Parathyroid adenoma (tissue), 2 donors: ENCODE data around the gene MRPL17.
"Not testable (repeated sequence)": the region's sequence is repeated elsewhere in the genome, so short reads cannot be mapped to it uniquely, and the experiment has no call there.

Experiments
- H2AFZ ChIP-seq: fragments of 300-600 bp; sonication (generic); one replicate; pipeline ENCODE4 v1.7.0; 2017; ENCODE audit warnings: antibody characterized with exemption, mild to moderate bottlenecking
- H3K27ac ChIP-seq: fragments of 300-600 bp; sonication (generic); one replicate; pipeline ENCODE4 v1.7.0; 2017
- H3K27me3 ChIP-seq: fragments of 300-600 bp; sonication (generic); one replicate; pipeline ENCODE4 v1.7.0; 2017; ENCODE audit warnings: low read length; ENCODE audit not compliant: control insufficient read depth, insufficient read depth
- H3K36me3 ChIP-seq: fragments of 300-600 bp; sonication (generic); one replicate; pipeline ENCODE4 v1.7.0; 2017; ENCODE audit warnings: low read length; ENCODE audit not compliant: control insufficient read depth, insufficient read depth
- H3K4me1 ChIP-seq: fragments of 300-600 bp; sonication (generic); one replicate; pipeline ENCODE4 v1.7.0; 2017; ENCODE audit warnings: control low read depth
- H3K4me2 ChIP-seq: fragments of 300-600 bp; sonication (generic); one replicate; pipeline ENCODE4 v1.7.0; 2017; ENCODE audit warnings: low read length
- H3K4me3 ChIP-seq: fragments of 300-600 bp; sonication (generic); one replicate; pipeline ENCODE4 v1.7.0; 2017; ENCODE audit warnings: low read depth, low read length
- H3K79me2 ChIP-seq: fragments of 300-600 bp; sonication (generic); one replicate; pipeline ENCODE4 v1.7.0; 2017; ENCODE audit warnings: control low read depth
- H3K9ac ChIP-seq: fragments of 300-600 bp; sonication (generic); one replicate; pipeline ENCODE4 v1.7.0; 2017; ENCODE audit warnings: mild to moderate bottlenecking
- H3K9me3 ChIP-seq: fragments of 300-600 bp; sonication (generic); one replicate; pipeline ENCODE4 v1.7.0; 2017; ENCODE audit warnings: low read length; ENCODE audit not compliant: control insufficient read depth
- TF ChIP-seq, protein P1 (sequence below): fragments of 300-600 bp; sonication (generic); IDR thresholded peaks from one replicate; pipeline ENCODE4 v1.7.0; 2017; ENCODE audit warnings: antibody characterized with exemption, mild to moderate bottlenecking
- donor health status: primary hyperparathyroidism.

Gene MRPL17

DNA sequence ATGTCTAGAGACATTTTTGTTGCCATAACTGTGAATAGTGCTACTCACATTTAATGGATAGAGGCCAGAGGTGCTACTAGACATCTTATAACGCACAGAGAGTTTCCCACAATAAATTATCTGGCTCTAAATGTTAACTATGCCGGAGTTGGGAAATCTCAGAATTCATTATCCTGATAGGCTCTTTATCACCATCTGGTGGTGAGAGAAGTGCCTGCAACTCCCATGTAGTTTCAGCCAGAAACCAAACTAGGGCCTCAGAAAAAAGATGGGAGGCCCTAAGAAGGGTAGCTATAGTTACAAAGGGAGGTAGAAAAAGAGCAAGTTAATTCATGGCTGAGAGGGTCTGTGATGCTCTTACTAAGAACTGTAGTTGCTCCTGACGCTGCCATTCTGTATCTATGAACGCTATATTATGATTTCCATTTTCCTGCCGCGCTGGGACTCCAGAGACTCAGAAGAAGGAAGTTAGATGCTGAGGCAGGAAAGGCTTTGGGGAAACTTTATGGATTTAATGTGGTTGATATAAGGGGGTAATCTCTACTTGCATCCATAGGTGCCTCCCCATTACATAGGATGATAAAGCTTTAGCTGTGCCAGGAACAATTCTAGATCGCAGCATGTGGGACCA lies 22.9 kb upstream of the MRPL17 start:
- no peak overlapping the region for H3K27ac ChIP-seq
- H3K4me3 ChIP-seq = no peak overlapping the region
- H3K9me3 ChIP-seq = no peaks in the 10 kb centered on the region
- H3K79me2 ChIP-seq = no peaks in the 10 kb centered on the region
- H3K9ac ChIP-seq = no peak overlapping the region
- TF ChIP-seq, protein P1, sequence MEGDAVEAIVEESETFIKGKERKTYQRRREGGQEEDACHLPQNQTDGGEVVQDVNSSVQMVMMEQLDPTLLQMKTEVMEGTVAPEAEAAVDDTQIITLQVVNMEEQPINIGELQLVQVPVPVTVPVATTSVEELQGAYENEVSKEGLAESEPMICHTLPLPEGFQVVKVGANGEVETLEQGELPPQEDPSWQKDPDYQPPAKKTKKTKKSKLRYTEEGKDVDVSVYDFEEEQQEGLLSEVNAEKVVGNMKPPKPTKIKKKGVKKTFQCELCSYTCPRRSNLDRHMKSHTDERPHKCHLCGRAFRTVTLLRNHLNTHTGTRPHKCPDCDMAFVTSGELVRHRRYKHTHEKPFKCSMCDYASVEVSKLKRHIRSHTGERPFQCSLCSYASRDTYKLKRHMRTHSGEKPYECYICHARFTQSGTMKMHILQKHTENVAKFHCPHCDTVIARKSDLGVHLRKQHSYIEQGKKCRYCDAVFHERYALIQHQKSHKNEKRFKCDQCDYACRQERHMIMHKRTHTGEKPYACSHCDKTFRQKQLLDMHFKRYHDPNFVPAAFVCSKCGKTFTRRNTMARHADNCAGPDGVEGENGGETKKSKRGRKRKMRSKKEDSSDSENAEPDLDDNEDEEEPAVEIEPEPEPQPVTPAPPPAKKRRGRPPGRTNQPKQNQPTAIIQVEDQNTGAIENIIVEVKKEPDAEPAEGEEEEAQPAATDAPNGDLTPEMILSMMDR = peak; percentile 74
- no peaks in the 10 kb centered on the region for H3K36me3 ChIP-seq
- no peaks in the 10 kb centered on the region for H3K27me3 ChIP-seq
- peak overlapping the region; percentile 45 for H2AFZ ChIP-seq
- no peak overlapping the region for H3K4me2 ChIP-seq
- H3K4me1 ChIP-seq = no peaks in the 10 kb centered on the region

DNA sequence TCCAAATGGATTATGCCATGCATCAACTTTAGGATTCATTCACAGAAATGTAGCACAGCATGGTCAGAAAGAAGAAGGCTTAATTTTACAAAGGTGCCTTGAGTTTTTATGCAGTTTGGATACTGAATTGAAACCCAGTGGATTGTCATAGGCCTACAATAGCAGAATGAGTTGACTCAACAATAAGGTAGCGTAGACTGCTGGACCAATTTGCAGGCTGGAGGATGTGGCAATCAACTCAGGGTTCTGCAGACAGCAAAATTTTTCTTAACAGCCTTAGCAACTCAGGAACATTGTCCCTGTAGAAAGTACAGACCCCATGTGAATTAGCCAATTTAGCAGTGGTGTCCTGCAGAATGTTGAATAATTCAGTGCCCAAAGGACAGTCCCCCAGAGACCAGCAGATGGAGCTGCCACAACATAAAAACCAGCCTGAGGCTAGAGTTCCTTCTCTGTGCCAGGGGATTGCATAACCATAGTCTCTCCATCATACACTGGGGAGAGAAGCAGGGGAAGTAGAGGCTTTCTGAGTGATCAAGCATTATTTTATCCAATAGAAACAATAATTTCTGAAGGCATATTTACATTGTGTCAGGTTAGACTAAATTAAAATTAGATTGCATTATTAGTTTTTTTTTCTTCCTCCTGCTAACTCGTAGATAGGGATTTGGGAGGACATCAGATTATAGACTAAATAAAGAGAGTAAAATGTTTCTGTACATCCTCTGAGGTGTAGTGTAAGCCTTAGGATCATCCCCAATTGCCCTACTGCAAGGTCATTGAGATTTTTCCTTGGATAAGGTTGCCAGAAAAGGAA lies 20.3 kb upstream of the MRPL17 start:
- Histone ChIP-seq H3K9ac (no peak overlapping the region), H3K27me3 (no peaks in the 10 kb centered on the region), H3K36me3 (no peaks in the 10 kb centered on the region), H3K4me2 (no peak overlapping the region), H3K9me3 (no peaks in the 10 kb centered on the region), H3K79me2 (no peaks in the 10 kb centered on the region), H3K4me1 (no peaks in the 10 kb centered on the region), H2AFZ (no peak overlapping the region), H3K4me3 (no peak overlapping the region), H3K27ac (no peak overlapping the region)
- TF ChIP-seq, protein P1 = peak; percentile 36

DNA sequence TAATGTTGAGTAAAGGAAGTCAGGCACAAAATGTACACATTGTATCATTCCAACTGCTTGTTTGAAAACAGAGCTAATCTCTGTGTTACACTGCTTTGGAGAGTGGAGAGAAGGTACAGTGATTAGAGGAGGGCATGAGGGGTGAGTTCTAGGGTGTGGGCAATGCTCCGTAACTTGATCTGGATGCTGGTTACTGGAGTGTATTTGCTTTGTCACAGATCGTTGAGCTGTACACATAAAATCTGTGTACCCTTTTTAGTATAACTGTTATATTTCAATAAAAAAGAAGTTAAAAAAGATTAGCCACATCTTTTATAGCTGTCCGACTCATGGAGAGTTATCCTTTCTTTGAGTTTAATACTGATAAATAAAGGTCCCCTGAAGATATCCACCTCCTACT lies 18.8 kb upstream of the MRPL17 start:
- H3K27me3 ChIP-seq, H3K27ac ChIP-seq, H3K4me1 ChIP-seq, H3K79me2 ChIP-seq, H3K4me2 ChIP-seq, H3K9me3 ChIP-seq, H2AFZ ChIP-seq, H3K4me3 ChIP-seq, H3K9ac ChIP-seq, H3K36me3 ChIP-seq: not testable (repeated sequence)

DNA sequence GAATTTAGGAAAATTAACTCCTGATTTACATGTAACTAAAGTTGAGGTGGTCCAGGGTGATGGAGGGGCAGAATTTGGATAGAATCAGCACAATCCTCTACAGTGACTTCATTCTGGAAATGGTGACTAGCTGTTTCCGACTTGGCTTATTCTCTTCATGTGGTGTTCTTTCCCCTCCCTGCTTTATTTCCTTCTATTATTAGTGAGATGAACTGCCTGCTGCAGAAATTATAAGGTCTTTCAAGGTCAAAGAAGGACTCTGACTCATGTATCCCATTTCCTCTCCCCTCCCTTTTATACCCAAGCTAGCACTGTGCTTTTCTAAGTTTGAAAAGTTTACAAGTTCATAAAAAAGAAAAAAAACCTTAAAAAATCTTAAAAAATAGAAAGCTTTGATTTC lies 12.2 kb upstream of the MRPL17 start:
- H3K4me2 ChIP-seq = no peak overlapping the region
- no peak overlapping the region for H3K9ac ChIP-seq
- H3K36me3 ChIP-seq = no peaks in the 10 kb centered on the region
- no peak overlapping the region for H3K4me3 ChIP-seq
- H3K79me2 ChIP-seq = no peaks in the 10 kb centered on the region
- H3K4me1 ChIP-seq = no peaks in the 10 kb centered on the region
- H3K27ac ChIP-seq = no peak overlapping the region
- no peaks in the 10 kb centered on the region for H3K27me3 ChIP-seq
- TF ChIP-seq, protein P1 = no peak
- no peak overlapping the region for H2AFZ ChIP-seq
- no peaks in the 10 kb centered on the region for H3K9me3 ChIP-seq

DNA sequence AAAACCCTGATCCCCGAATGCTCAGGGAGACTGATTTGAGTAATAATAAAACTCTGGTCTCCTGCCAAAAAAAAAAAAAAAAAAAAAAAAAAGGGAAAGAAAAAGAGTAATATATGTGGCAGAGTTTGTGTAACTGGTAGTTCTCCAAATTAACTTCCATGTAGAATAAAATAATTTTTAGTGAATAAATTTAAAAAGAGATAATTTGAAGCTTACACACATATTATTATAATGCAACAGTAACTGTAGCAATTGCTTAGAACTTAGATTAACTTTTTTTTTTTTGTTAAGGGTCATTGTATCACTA lies 11.0 kb upstream of the MRPL17 start:
- Histone ChIP-seq H3K4me2 (no peak overlapping the region), H3K9ac (no peak overlapping the region), H3K79me2 (no peaks in the 10 kb centered on the region)

More for the DNA sequence above, 11.0 kb upstream of the MRPL17 start:
- TF ChIP-seq, protein P1 = no peak
- Histone ChIP-seq H3K27ac (no peak overlapping the region), H3K9me3 (no peaks in the 10 kb centered on the region), H2AFZ (no peak overlapping the region), H3K36me3 (no peaks in the 10 kb centered on the region), H3K4me1 (no peaks in the 10 kb centered on the region), H3K4me3 (no peak overlapping the region), H3K27me3 (no peaks in the 10 kb centered on the region)
